Spleen (tissue), 11 donors: Measurements from ENCODE around the gene ST6GAL1. TPM values are rescaled to one million over a fixed set of nuclear protein-coding genes. Genes with fewer than 3 reads are reported as not detected.

Experiments
- DNase-seq: peaks from one replicate; pipeline ENCODE4 v3.0.0-alpha.2; 2020
- H3K27ac ChIP-seq, 8 donors: fragments of 200-600 bp; sonication (generic) in 7 of 8; 1 replicate in 4 of 8; 2 replicates in 4 of 8; pipeline versions ENCODE4 v1.5.0 to v1.8.0; 2016 to 2021; ENCODE audit warnings: inconsistent platforms in 4 of 8, mild to moderate bottlenecking in 4 of 8, moderate library complexity in 1 of 8
- H3K27me3 ChIP-seq, 7 donors: fragments of 200-600 bp; sonication (generic) in 6 of 7; replicated peaks in 1 of 7; 1 replicate in 4 of 7; 2 replicates in 3 of 7; pipeline versions ENCODE4 v1.5.0 to v1.8.0; 2016 to 2021; ENCODE audit warnings: inconsistent platforms in 3 of 7, mild to moderate bottlenecking in 1 of 7
- H3K36me3 ChIP-seq, 6 donors: fragments of 200-600 bp; sonication (generic) in 5 of 6; 1 replicate in 4 of 6; 2 replicates in 2 of 6; pipeline versions ENCODE4 v1.5.0 to v1.8.0; 2016 to 2021; ENCODE audit warnings: inconsistent platforms in 2 of 6
- H3K4me1 ChIP-seq, 6 donors: fragments of 200-600 bp; sonication (generic) in 5 of 6; 1 replicate in 3 of 6; 2 replicates in 3 of 6; pipeline versions ENCODE4 v1.5.0 to v1.8.0; 2016 to 2021; ENCODE audit warnings: inconsistent platforms in 3 of 6
- H3K4me3 ChIP-seq, 8 donors: fragments of 200-600 bp; sonication (generic) in 7 of 8; 1 replicate in 4 of 8; 2 replicates in 4 of 8; pipeline versions ENCODE4 v1.5.0 to v1.8.0; 2016 to 2021; ENCODE audit warnings: inconsistent platforms in 4 of 8, mild to moderate bottlenecking in 4 of 8, moderate library complexity in 2 of 8
- H3K9me3 ChIP-seq, 8 donors: fragments of 200-600 bp; sonication (generic) in 7 of 8; 1 replicate in 4 of 8; 2 replicates in 4 of 8; pipeline versions ENCODE4 v1.5.0 to v1.8.0; 2016 to 2021; ENCODE audit warnings: inconsistent platforms in 4 of 8
- POLR2A ChIP-seq, 3 donors: fragments of 450-650 bp; IDR thresholded peaks; one replicate each; pipeline ENCODE4 v1.5.1; 2017; ENCODE audit warnings: antibody characterized with exemption in 3 of 3, mild to moderate bottlenecking in 1 of 3
- POLR2AphosphoS5 ChIP-seq, 3 donors: sonication (generic); formaldehyde crosslinking; IDR thresholded peaks; one replicate each; pipeline ENCODE4 v1.5.1; 2017; ENCODE audit warnings: antibody characterized with exemption in 3 of 3
- WGBS, 5 donors: extraction: QIAGEN DNeasy Blood & Tissue Kit in 3 of 5; methylation state at CpG; one replicate each; pipeline versions ENCODE4 v1.1.5 to v1.1.7; 2013 to 2018; 5-methylcytosine and 5-hydroxymethylcytosine counted together
- intact Hi-C: fragments of 100-400 bp; cut with DNase I; formaldehyde crosslinking; loops from one replicate; pipeline ENCODE4 v1.15.0; 2023; ENCODE audit warnings: low total_unique reads
- polyA plus RNA-seq, 3 donors: library from polyadenylated mRNA; stranded (reverse); fragments of 200-250 nt; gene quantifications; one replicate each; pipeline ENCODE4 v1.2.1, GENCODE V29; 2013
- total RNA-seq, 7 donors: library from RNA; depleted of rRNA in 3 of 7; stranded (reverse); fragments of >200 nt in 3 of 7; fragmentation: NEBNext Ultra II Directional in 4 of 7; extraction: Animal tissue kit (Norgen Biotek cat#: 25700) in 4 of 7; gene quantifications; one replicate each; pipeline versions ENCODE4 v1.1.0 to v1.2.1, GENCODE V29; 2016 to 2021
- TF ChIP-seq, protein P1 (sequence below), 11 experiments: fragments of 200-600 bp in 7 of 11; fragments of 450-650 bp in 4 of 11; sonication (generic) in 4 of 11; IDR thresholded peaks in 8 of 11; conservative IDR thresholded peaks in 3 of 11; 1 replicate in 7 of 11; 2 replicates in 4 of 11; pipeline versions ENCODE4 v1.4.0 to v1.8.0; 2016 to 2021; ENCODE audit warnings: antibody characterized with exemption in 11 of 11, inconsistent platforms in 4 of 11, mild to moderate bottlenecking in 1 of 11
- donor health status: healthy with polysubstance abuse.
- donor health status: DM: no; HTN: no; CAD: no; lungs with moderate emphysema.
- donor health status: DM: no; HTN: no; CAD: no.
- donor health status: Bipolar disorder and iron deficiency.
- donor health status: healthy.
- donor health status: DM: no; HTN: no; CAD: no.
- donor health status: DM: yes; HTN: yes; CAD: no.

ST6GAL1 gene
- total and polyA plus RNA-seq, 10 donors, result 46.7 to 247 (median 187) TPM

GRCh38 chr3:187080799-187081450 is 150.6 kb downstream of the ST6GAL1 start:
- peaks cover 0 to 38% (median 23%) of the 10 kb centered on the region in 6 donors for H3K36me3 ChIP-seq
- H3K4me1 ChIP-seq, result peaks cover 0 to 15% (median 2%) of the 10 kb centered on the region in 6 donors
- intact Hi-C loops, result no loop called here
- 85 to 95% (median 92%) methylated on average over 13 of the region's 13 CpGs for WGBS, 5 donors
- TF ChIP-seq POLR2A (IDR thresholded peaks at IDR 0.05), result no peak
- TF ChIP-seq, protein P1, sequence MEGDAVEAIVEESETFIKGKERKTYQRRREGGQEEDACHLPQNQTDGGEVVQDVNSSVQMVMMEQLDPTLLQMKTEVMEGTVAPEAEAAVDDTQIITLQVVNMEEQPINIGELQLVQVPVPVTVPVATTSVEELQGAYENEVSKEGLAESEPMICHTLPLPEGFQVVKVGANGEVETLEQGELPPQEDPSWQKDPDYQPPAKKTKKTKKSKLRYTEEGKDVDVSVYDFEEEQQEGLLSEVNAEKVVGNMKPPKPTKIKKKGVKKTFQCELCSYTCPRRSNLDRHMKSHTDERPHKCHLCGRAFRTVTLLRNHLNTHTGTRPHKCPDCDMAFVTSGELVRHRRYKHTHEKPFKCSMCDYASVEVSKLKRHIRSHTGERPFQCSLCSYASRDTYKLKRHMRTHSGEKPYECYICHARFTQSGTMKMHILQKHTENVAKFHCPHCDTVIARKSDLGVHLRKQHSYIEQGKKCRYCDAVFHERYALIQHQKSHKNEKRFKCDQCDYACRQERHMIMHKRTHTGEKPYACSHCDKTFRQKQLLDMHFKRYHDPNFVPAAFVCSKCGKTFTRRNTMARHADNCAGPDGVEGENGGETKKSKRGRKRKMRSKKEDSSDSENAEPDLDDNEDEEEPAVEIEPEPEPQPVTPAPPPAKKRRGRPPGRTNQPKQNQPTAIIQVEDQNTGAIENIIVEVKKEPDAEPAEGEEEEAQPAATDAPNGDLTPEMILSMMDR (IDR thresholded peaks at IDR 0.05 in 8 of 11, conservative IDR thresholded peaks at IDR 0.05 in 3 of 11), result no peak
- no peak for TF ChIP-seq POLR2AphosphoS5 (IDR thresholded peaks at IDR 0.05)
- no peak for DNase-seq
- no peak overlapping the region for H3K27ac ChIP-seq
- H3K4me3 ChIP-seq, result no peak overlapping the region
- peaks cover 0 to 6% (median under 1%) of the 10 kb centered on the region in 8 donors for H3K9me3 ChIP-seq
- H3K27me3 ChIP-seq, result no peaks in the 10 kb centered on the region

- Histone ChIP-seq H3K27ac (no peak overlapping the region), H3K9me3 (peaks cover 2 to 25% (median 17%) of the 10 kb centered on the region in 8 donors), H3K4me1 (peaks cover 0 to 15% (median 2%) of the 10 kb centered on the region in 6 donors), H3K27me3 (no peaks in the 10 kb centered on the region), H3K36me3 (peaks cover 0 to 19% (median 4%) of the 10 kb centered on the region in 6 donors), H3K4me3 (no peak overlapping the region)
- 76 to 85% (median 82%) methylated on average over 6 of the region's 6 CpGs for WGBS, 5 donors
- DNase-seq, result no peak
- no peak for TF ChIP-seq POLR2A (IDR thresholded peaks at IDR 0.05)
- TF ChIP-seq, protein P1 (IDR thresholded peaks at IDR 0.05 in 8 of 11, conservative IDR thresholded peaks at IDR 0.05 in 3 of 11), result no peak
- no peak for TF ChIP-seq POLR2AphosphoS5 (IDR thresholded peaks at IDR 0.05)
- intact Hi-C loops, result no loop called here
Observed at GRCh38 chr3:187082758-187083375, 152.5 kb downstream of the ST6GAL1 start.

DNA sequence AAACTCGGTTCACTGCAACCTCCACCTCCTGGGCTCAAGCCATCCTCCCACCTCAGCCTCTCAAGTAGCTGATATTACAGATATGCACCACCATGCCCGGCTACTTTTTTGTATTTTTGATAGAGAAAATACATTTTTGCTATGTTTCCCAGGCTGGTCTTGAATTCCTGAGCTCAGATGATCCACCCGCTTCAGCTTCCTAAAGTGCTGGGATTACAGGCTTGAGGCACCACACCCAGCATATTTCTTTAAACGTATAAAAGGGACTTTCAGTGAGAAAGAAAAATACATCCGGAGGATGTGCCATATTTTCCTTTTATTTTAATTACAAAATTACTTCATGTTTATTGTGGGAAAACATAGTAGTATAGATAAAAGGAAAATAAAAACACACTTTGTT is 153.8 kb downstream of the ST6GAL1 start:
- TF ChIP-seq, protein P1 (IDR thresholded peaks at IDR 0.05 in 8 of 11, conservative IDR thresholded peaks at IDR 0.05 in 3 of 11), result no peak
- TF ChIP-seq POLR2A (IDR thresholded peaks at IDR 0.05) (no peak), POLR2AphosphoS5 (IDR thresholded peaks at IDR 0.05) (no peak)
- Histone ChIP-seq H3K9me3 (peaks cover 2 to 38% (median 29%) of the 10 kb centered on the region in 8 donors), H3K36me3 (peaks cover 0 to 6% (median 0%) of the 10 kb centered on the region in 6 donors), H3K27ac (peak overlapping the region in 2 of 8 donors; percentile 4 to 24), H3K4me3 (no peak overlapping the region), H3K27me3 (no peaks in the 10 kb centered on the region), H3K4me1 (peaks cover 0 to 15% (median 2%) of the 10 kb centered on the region in 6 donors)
- no peak for DNase-seq
- 65 to 74% (median 67%) methylated on average over 5 of the region's 5 CpGs for WGBS, 5 donors
- intact Hi-C loops, result no loop called here

GRCh38 chr3:187084580-187084979 is 154.3 kb downstream of the ST6GAL1 start:
- Histone ChIP-seq H3K27ac (peak overlapping the region in 2 of 8 donors; percentile 24 to 29), H3K36me3 (peaks cover 0 to 2% (median 0%) of the 10 kb centered on the region in 6 donors), H3K4me3 (no peak overlapping the region), H3K9me3 (peaks cover 2 to 42% (median 33%) of the 10 kb centered on the region in 8 donors), H3K27me3 (no peaks in the 10 kb centered on the region), H3K4me1 (peaks cover 0 to 15% (median 2%) of the 10 kb centered on the region in 6 donors)
- intact Hi-C loops, result no loop called here
- TF ChIP-seq POLR2A (IDR thresholded peaks at IDR 0.05) (no peak), POLR2AphosphoS5 (IDR thresholded peaks at IDR 0.05) (no peak)
- TF ChIP-seq, protein P1 (IDR thresholded peaks at IDR 0.05 in 8 of 11, conservative IDR thresholded peaks at IDR 0.05 in 3 of 11), result no peak
- whole genome bisulfite sequencing, 5 donors, result 34 to 56% (median 40%) methylated on average over 2 of the region's 2 CpGs
- no peak for DNase-seq
